Tracheal epithelial cell (primary cell): ENCODE data around the gene MYOZ1. TPM values are rescaled to one million over a fixed set of nuclear protein-coding genes. Genes with fewer than 3 reads are reported as not detected.

Experiments used
- total RNA-seq: library from RNA; depleted of rRNA; stranded (reverse); fragments of >200 nt; gene quantifications from 2 replicates; pipeline ENCODE4 v1.2.1, GENCODE V29; 2014

Gene MYOZ1
- not detected in 2 replicates for total RNA-seq

GRCh38 chr10:73641328-73642060, at the start of gene MYOZ1:
Gene MYOZ1 (minus strand): TSS chr10:73641474. CDS start chr10:73640017, 1,457 bp downstream.

GRCh38 chr10:73655990-73656298, 14.7 kb upstream of the MYOZ1 start, which contains the start of gene SYNPO2L:
Gene SYNPO2L (minus strand): TSS chr10:73656029. CDS start chr10:73655922, 107 bp downstream.

GRCh38 chr10:73590881-73591799, 50.1 kb downstream of the MYOZ1 start, which contains the start of gene USP54:
Gene USP54 (minus strand): TSS chr10:73591342. CDS start chr10:73575658, 15,684 bp downstream.

Other genes starting within 250 kb of the MYOZ1 start
- 109 and 124 TPM in 2 replicates for gene ANXA7, start 227.4 kb downstream of the MYOZ1 start, total RNA-seq
- 0.24 and 0.85 TPM in 2 replicates for gene MSS51, start 207.9 kb downstream of the MYOZ1 start, total RNA-seq
- gene PPP3CB, start 145.4 kb downstream of the MYOZ1 start, total RNA-seq = 19.2 and 19.8 TPM in 2 replicates
- gene USP54, start 50.1 kb downstream of the MYOZ1 start, total RNA-seq = 10.4 and 17.6 TPM in 2 replicates
- gene SYNPO2L, start 14.6 kb upstream of the MYOZ1 start, total RNA-seq = not detected in 2 replicates
- gene AGAP5, start 56.6 kb upstream of the MYOZ1 start, total RNA-seq = 0.96 and 2.3 TPM in 2 replicates
- 45.6 and 52.1 TPM in 2 replicates for gene SEC24C, start 102.9 kb upstream of the MYOZ1 start, total RNA-seq
- gene CHCHD1, start 140.6 kb upstream of the MYOZ1 start, total RNA-seq = 16.4 and 16.8 TPM in 2 replicates
- 39.3 and 44.1 TPM in 2 replicates for gene ZSWIM8, start 144.1 kb upstream of the MYOZ1 start, total RNA-seq
- gene NDST2, start 170.1 kb upstream of the MYOZ1 start, total RNA-seq = 6.6 and 7.0 TPM in 2 replicates
- gene CAMK2G, start 233.1 kb upstream of the MYOZ1 start, total RNA-seq = 18.3 and 23.2 TPM in 2 replicates